IPS-11a (cell line): ENCODE data around the gene YEATS2.

Experiments
- H3K4me3 ChIP-seq: one replicate; pipeline ENCODE4 v1.5.1; 2013; ENCODE audit warnings: low read depth, low read length, control low read depth

YEATS2 gene

DNA sequence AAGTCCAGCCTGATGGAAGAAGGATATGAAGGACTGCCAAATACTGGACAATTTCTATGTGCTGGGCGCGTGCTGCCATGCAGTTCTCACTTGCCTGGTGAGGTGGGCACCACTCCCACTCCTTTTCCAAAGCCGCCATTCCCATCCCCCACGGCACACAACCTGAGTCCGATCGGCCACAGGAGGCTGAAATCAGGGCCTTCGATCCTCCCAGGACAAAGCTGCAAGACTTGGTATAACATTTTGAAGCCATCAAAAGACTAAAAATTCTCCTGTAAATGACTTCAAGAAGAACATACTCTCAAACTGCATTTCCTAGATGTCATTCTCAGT, 130.9 kb downstream of the YEATS2 start:
- H3K4me3 ChIP-seq = no peak overlapping the region

DNA sequence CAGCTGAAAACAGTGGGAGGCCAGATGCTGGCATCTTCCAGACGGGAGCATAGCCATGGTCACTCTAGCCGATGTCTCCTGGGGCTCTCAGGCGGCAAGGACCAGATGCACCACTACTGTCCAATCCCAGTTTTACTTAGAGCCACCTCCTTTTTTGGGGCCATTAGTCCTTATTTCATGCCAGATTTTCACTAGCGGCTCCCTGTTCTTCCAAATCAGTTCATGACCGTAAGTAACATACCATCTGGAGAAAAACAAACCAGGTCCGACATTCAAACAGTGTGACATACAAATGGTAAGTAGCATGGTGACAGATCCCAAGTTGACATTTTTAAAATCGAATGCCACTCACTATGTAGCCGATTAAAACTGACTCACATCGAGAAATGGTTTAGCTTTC, 131.9 kb downstream of the YEATS2 start:
- H3K4me3 ChIP-seq = no peak overlapping the region

DNA sequence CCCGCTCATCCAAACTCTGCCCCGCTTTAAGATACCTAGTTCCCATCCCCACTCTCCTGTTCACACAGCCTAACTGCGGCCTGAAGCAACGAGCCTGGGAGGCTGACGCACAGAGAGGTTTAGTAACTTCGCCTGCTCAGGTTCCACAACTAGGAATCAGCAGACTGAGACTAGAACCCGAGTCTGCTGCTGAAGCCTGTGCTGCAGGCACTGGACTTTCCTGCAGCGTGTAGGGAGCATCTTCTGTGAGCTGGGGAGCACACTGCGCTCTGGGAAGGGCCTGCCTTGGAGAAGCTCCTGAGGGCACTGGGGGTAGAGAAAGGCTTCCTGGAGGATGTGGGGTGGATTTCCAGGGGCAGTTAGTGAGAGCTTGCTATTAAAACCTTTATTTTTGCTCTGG, 132.6 kb downstream of the YEATS2 start:
- H3K4me3 ChIP-seq = no peak overlapping the region

DNA sequence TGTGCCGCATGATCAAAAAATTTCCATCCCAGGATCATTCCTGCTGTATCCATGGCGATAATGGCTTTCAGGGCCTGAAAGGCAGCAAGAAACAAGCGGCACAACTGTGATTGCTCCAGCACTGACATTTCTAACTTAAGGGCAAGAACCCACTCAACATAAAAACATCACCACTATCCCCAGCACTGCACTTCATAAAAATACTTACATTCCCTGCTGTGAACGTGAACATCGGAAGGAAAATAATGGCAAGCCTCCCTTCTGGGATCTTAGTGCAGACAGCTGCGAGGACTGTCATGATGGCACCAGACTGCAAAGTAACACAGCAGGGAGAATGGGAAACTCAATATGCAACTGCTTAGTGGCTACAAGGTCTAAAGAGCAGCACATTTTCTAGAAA, 135.9 kb downstream of the YEATS2 start:
- H3K4me3 ChIP-seq = no peak overlapping the region

DNA sequence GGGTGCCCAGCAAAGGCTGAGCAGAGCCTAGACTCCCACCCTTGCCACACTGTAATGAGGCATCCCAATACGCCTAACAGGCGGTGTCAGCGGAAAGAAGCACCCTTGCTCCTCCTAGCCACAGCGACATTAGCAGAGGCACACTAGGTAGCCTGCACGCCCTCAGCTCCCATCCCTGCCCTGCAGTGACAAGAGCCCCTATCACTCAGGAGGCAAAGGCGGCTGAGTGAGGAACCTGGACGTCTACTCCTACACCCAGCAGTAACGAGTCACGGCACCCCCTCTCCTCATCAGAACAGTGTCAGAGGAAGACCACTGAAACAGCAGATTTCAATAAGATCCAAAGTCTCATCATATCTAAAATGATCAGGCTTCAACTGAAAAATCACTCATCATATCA, 139.8 kb downstream of the YEATS2 start:
- H3K4me3 ChIP-seq = no peak overlapping the region

DNA sequence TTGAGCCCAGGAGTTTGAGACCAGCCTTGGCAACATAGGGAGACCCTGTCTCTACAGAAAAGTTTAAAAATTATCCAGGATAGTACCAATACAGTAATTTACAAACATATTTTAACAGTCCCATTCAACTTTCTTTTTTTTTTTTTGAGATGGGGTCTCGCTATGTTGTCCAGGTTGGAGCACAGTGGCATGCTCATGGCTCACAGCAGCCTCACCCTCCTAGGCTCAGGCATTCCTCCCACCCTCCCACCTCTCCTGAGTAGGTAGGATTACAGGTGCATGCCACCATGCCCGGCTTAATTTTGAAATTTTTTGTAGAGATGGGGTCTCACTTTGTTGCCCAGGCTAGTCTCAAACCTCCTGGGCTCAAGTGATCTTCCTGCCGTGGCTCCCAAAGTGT, 140.3 kb downstream of the YEATS2 start:
- no peak overlapping the region for H3K4me3 ChIP-seq

DNA sequence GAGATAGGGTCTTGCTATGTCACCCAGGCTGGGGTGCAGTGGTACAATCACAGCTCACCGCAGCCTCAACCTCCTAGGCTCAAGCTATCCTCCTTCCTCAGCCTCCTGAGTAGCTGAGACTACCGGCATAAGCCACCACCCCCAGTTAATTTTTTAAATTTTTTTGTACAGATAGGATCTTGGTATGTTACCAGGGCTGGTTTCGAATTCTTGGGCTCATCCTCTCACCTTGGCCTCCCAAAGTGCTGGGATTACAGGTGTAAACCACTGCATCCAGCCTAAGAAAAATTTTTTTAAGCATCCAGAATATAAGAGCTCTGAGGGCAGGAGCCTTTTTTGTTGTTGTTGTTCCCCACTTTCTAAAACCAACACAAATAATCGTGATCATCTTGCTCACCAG, 142.2 kb downstream of the YEATS2 start:
- H3K4me3 ChIP-seq = no peak overlapping the region

DNA sequence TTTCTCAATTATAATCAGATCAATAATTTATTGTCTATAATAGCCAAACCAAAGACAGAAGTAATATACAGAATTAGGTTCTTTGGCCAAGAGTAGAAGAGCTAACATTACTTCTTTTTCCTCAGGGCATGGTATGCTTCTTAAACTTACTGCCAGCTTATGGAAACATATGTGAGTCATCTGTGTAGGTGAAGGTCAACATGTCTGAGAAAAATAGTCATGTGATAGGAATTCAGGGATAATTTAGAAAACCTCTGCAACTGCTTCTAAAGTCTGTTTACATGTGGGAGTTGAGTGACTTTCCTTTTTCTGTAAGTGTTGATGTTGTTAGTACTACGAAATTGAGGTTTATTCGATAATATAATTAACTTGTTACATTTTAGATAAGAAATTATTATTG, 147.0 kb downstream of the YEATS2 start:
- H3K4me3 ChIP-seq = no peak overlapping the region

DNA sequence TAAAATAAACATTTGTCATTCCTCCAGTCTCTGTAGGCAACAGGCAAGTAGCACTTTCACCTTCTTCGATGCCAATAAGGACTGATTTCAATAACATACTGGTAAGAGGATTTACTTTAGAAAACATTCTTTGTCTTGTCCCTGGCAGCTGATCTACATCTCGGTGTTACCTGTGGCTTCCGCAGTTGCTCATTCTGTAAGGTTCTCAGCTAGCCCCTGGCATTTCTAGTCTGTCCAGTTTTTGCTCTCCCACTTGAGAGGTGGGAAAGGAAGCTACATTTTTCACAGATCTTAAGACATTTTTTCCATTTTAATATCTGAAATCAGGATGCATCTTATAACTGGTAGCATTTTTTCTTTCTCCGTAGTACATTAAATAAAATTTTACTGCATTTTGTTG, 147.5 kb downstream of the YEATS2 start:
- no peak overlapping the region for H3K4me3 ChIP-seq

DNA sequence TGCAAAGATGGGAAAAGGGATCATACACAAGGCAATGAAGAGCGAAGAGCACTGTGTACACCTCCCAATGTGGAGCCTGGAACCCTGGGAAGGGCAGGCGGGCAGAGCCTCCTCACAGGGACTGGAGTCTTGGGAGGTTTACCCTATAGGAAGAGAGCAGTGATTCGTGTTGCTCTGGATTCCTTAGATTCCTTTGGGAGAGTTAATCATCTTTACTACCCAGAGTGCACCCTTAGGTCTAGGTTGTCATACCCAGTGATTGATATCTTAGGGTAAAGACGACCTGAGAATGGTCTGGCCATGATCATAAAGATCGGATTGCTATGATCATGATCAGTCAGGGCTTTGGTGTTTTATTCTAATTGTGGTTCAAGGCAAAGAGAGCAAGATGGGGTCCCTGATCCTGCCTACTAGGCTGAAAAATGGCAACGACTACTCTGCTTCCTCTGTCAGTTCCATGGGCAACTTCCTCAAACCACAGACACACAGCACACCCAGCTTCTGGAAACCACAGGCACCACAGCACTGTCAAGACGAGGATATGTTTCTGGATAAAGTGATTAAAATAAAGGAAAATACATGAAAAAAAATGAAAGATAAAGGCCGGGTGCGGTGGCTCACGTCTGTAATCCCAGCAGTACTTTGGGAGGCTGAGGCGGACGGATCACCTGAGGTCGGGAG, 148.2 kb downstream of the YEATS2 start:
- no peak overlapping the region for H3K4me3 ChIP-seq

DNA sequence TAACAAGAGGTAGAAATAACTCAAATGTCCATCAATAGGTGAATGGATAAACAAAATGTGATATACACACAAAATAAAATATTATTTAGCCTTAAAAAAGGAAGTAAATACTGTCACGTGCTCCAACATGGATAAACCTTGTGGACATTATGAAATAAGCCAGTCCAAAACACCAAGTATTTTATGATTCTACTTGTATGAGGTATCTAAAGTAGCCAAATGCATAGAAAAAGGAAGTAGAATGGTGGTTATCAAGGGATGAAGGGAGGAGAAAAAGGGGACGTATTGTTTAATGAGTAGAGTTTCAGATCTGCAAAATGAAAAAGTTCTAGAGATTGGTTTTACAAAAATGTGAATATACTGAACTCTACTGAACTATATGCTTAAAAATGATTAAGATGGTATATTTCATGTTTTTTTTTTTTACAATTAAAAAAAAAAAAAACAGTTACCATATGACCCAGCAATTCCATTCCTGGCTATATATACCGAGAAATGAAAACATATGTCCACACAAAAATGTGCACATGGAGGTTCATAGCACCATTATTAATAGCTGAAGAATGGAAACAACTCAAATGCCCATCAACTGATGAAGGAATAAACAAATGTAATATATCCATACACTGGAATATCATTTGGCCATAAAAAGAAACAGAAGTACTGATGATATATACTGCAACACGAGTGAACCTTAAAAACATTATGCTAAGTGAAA, 156.9 kb downstream of the YEATS2 start:
- no peak overlapping the region for H3K4me3 ChIP-seq

DNA sequence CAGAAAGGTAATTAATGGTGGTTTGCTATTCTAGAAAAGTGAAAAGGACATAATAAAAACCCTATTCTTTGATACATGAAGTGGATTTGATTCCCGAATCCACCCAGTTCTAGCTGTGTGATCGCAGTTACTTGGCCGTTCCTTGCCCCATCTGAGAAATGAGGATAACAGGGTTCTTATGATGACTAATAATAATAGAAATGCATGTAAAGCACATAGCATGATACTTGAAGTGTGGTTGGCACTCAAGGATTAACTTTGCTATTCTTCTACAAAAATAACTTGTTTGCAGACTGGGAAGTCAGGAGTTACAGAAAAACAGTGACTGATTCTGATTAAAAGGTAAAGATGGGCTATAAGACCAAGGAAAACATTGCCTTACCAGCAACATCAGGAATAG, 160.3 kb downstream of the YEATS2 start:
- no peak overlapping the region for H3K4me3 ChIP-seq
